Lower leg skin (tissue), 4 donors: ENCODE measurements around the gene C5orf63. TPM values are rescaled to one million over a fixed set of nuclear protein-coding genes. Genes with fewer than 3 reads are reported as not detected.

Experiments used
- DNase-seq, 2 donors: peaks; one replicate each; pipeline ENCODE4 v3.0.0-alpha.2; 2019; ENCODE audit warnings: low spot score in 2 of 2
- H3K4me3 ChIP-seq: fragments of 200-600 bp; sonication (generic); 2 replicates; pipeline ENCODE4 v1.5.1; 2017; ENCODE audit warnings: mild to moderate bottlenecking, low read depth; ENCODE audit not compliant: poor library complexity, severe bottlenecking
- CTCF ChIP-seq, 3 donors: fragments of 450-650 bp; IDR thresholded peaks; one replicate each; pipeline ENCODE4 v1.5.1; 2016; ENCODE audit warnings: antibody characterized with exemption in 3 of 3, mild to moderate bottlenecking in 3 of 3, moderate library complexity in 2 of 3
- POLR2A ChIP-seq, 2 donors: fragments of 450-650 bp; IDR thresholded peaks; one replicate each; pipeline ENCODE4 v1.6.1; 2016 to 2017; ENCODE audit warnings: antibody characterized with exemption in 2 of 2, mild to moderate bottlenecking in 1 of 2, moderate library complexity in 1 of 2
- WGBS, 2 donors: methylation state at CpG; one replicate each; pipeline ENCODE4 v1.1.5; 2018; 5-methylcytosine and 5-hydroxymethylcytosine counted together
- intact Hi-C: fragments of 100-400 bp; cut with DNase I; formaldehyde crosslinking; loops from one replicate; pipeline ENCODE4 v1.15.0; 2023; ENCODE audit warnings: low total_unique reads
- total RNA-seq, 4 donors: library from RNA; depleted of rRNA; stranded (reverse); fragments of >200 nt; gene quantifications; one replicate each; pipeline ENCODE4 v1.1.0, GENCODE V29; 2016

C5orf63 gene
- total RNA-seq, 4 donors from 2014 or later, result 0.91 to 3.3 (median 1.7) TPM

GRCh38 chr5:127051591-127051990, 21.7 kb downstream of the C5orf63 start:
- WGBS, 2 donors, result 70 to 87% methylated on average over 1 of the region's 1 CpG
- intact Hi-C loops, result no loop called here
- no peak for DNase-seq
- TF ChIP-seq POLR2A (IDR thresholded peaks at IDR 0.05) (no peak), CTCF (IDR thresholded peaks at IDR 0.05) (no peak)
- H3K4me3 ChIP-seq, result no peak overlapping the region

GRCh38 chr5:127046343-127047072, 26.8 kb downstream of the C5orf63 start:
- DNase-seq, result no peak
- H3K4me3 ChIP-seq, result no peak overlapping the region
- 83 to 86% methylated on average over 4 of the region's 4 CpGs for WGBS, 2 donors
- intact Hi-C loops, result no loop called here
- TF ChIP-seq POLR2A (IDR thresholded peaks at IDR 0.05), result no peak
- no peak for TF ChIP-seq CTCF (IDR thresholded peaks at IDR 0.05)

- TF ChIP-seq CTCF (IDR thresholded peaks at IDR 0.05) (no peak), POLR2A (IDR thresholded peaks at IDR 0.05) (no peak)
- 86 to 93% methylated on average over 2 of the region's 2 CpGs for WGBS, 2 donors
- intact Hi-C loops, result no loop called here
- DNase-seq, result no peak
- no peak overlapping the region for H3K4me3 ChIP-seq
Measured at GRCh38 chr5:127042593-127042992, 30.7 kb downstream of the C5orf63 start.

- intact Hi-C loops, result no loop called here
- H3K4me3 ChIP-seq, result no peak overlapping the region
- DNase-seq, result no peak
Measured at GRCh38 chr5:127041571-127041970, 31.7 kb downstream of the C5orf63 start.

GRCh38 chr5:127040796-127041520, 32.3 kb downstream of the C5orf63 start:
- 38 to 43% methylated on average over 9 of the region's 9 CpGs for WGBS, 2 donors
- no peak for TF ChIP-seq POLR2A (IDR thresholded peaks at IDR 0.05)
- no peak for TF ChIP-seq CTCF (IDR thresholded peaks at IDR 0.05)
- DNase-seq, result no peak
- intact Hi-C loops, result no loop called here
- H3K4me3 ChIP-seq, result no peak overlapping the region

More at GRCh38 chr5:127041571-127041970, 31.7 kb downstream of the C5orf63 start:
- 53 to 59% methylated on average over 3 of the region's 3 CpGs for WGBS, 2 donors
- TF ChIP-seq POLR2A (IDR thresholded peaks at IDR 0.05) (no peak), CTCF (IDR thresholded peaks at IDR 0.05) (no peak)
